Keratinocyte (primary cell): ENCODE data around the gene ATF7IP.

ENCODE experiments used
- EZH2 ChIP-seq: IDR thresholded peaks from one replicate; pipeline ENCODE4 v1.6.1; 2012; ENCODE audit warnings: inconsistent platforms, mild to moderate bottlenecking, low read length, moderate library complexity
- TF ChIP-seq, protein P1 (sequence below), 3 experiments: IDR thresholded peaks in 1 of 3; conservative IDR thresholded peaks in 1 of 3; optimal IDR thresholded peaks in 1 of 3; 2 replicates in 2 of 3; 3 replicates in 1 of 3; pipeline versions ENCODE3 to v1.5.1; 2011; ENCODE audit warnings: low read length in 3 of 3, mild to moderate bottlenecking in 3 of 3, moderate library complexity in 2 of 3, control low read depth in 1 of 3, inconsistent platforms in 1 of 3; ENCODE audit not compliant: insufficient read depth in 2 of 3; ENCODE audit errors: extremely low read depth in 1 of 3

DNA sequence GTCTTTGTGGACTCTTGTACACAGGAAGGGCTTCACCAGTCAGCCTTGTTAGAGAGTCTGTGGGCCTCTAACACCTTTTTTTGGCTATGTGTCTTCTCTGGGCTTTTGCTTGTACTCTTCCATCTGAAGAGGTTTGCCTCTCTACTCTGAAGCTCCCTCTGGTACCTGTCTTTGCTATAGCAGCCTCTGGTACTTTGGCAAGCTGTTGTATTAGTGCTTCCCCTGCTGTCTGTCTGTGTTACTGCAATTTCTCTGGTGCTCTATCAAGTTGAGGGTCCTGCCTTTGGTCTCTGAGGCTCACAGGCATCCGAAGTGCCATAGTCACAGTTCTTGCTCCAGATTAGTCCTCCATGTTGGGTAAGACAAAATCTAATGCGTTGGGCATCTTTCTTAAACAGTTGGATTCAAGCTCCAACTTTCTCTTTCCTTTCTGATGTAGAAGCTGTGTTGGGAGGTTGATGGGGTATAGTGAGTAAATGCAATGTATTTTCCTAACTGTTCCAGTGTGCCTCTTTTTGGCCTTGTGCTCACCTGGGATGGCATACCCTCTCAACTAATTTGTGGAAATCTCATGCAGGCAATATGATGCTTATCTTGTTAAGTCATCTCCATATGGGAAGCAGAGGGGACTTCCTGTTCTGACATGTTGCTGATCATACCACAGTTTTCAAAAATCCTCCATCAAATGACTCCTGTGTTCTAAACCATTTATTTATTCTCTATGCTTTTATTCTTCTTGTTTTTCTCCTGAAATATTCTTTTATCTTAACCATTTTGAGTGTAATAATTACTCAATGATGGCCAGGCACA lies 88.8 kb downstream of the ATF7IP start:
- TF ChIP-seq, protein P1, sequence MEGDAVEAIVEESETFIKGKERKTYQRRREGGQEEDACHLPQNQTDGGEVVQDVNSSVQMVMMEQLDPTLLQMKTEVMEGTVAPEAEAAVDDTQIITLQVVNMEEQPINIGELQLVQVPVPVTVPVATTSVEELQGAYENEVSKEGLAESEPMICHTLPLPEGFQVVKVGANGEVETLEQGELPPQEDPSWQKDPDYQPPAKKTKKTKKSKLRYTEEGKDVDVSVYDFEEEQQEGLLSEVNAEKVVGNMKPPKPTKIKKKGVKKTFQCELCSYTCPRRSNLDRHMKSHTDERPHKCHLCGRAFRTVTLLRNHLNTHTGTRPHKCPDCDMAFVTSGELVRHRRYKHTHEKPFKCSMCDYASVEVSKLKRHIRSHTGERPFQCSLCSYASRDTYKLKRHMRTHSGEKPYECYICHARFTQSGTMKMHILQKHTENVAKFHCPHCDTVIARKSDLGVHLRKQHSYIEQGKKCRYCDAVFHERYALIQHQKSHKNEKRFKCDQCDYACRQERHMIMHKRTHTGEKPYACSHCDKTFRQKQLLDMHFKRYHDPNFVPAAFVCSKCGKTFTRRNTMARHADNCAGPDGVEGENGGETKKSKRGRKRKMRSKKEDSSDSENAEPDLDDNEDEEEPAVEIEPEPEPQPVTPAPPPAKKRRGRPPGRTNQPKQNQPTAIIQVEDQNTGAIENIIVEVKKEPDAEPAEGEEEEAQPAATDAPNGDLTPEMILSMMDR (optimal IDR thresholded peaks at IDR 0.05 in 1 of 3, IDR thresholded peaks at IDR 0.05 in 1 of 3, conservative IDR thresholded peaks at IDR 0.05 in 1 of 3; ENCODE audit: extremely low read depth in 1 of 3, insufficient read depth in 2 of 3, low read length in 3 of 3) = peak; percentile 63 to 92 (median 91)
- TF ChIP-seq EZH2 = no peak
